Hepatocyte (in vitro differentiated cells): ENCODE measurements around the gene NEDD9.

Experiments used
- CTCF ChIP-seq: fragments of 200-600 bp; sonication (generic); IDR thresholded peaks from 2 replicates; pipeline ENCODE4 v1.5.1; 2016; ENCODE audit warnings: antibody characterized with exemption, mild to moderate bottlenecking; ENCODE audit not compliant: poor library complexity
- EZH2 ChIP-seq: fragments of 200-600 bp; sonication (generic); IDR thresholded peaks from 2 replicates; pipeline ENCODE4 v1.6.1; 2016; ENCODE audit warnings: antibody characterized with exemption, mild to moderate bottlenecking, borderline replicate concordance
- EZH2phosphoT487 ChIP-seq: fragments of 200-600 bp; sonication (generic); IDR thresholded peaks from one replicate; pipeline ENCODE4 v1.6.1; 2018; ENCODE audit warnings: antibody characterized with exemption, mild to moderate bottlenecking, low read depth, moderate library complexity; ENCODE audit not compliant: unreplicated experiment, severe bottlenecking

DNA sequence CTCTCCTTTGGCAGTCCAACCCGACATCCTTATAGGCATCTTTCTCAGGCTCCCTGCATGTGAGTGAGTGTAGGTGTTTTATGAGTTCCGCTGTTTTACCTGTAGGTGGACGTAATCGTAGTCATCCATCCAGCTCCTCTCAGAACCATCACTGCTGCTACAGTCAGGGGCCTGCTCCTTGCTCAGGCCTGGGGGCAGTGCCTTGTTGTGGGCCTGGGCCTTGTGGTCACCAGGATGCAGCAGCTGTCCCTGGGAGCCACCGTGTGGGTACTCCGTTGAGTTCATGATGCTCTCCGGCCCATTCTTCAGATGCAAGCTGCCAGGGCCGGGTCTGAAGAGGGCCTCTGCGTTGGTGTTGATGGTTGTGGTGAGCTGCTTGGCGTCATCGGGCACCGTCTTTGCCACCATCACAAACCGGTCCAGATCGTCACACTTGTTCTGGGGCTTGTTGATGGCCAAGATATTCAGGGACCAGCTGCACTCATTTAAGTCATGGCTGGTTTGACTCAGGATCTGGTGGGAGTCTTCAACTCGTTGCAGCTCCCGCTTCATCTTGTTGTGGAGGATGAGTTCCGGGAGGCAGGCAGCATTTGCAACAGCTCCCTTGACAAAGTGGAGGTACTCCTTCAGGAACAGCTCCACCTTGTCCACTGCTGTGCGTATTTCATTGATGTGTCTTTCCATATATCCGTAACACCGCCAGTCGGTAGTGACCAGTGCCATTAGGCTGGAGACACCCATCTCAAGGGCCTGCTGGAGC, 42.4 kb downstream of the NEDD9 start:
- TF ChIP-seq CTCF (no peak), EZH2phosphoT487 (no peak), EZH2 (no peak)
